ENCODE data around the gene TFEB.

The TFEB gene

GRCh38 chr6:41680182-41680965 is 55.0 kb downstream of the TFEB start:
- no peak overlapping the region for H3K27ac ChIP-seq
- DNase-seq (ENCODE audit: low spot score) = no peak
- no peak for TF ChIP-seq CTCF (IDR thresholded peaks at IDR 0.05)
- H3K4me3 ChIP-seq = no peak overlapping the region

- TF ChIP-seq CTCF (IDR thresholded peaks at IDR 0.05) = no peak
- Histone ChIP-seq H3K4me3 (no peak overlapping the region), H3K27ac (no peak overlapping the region)
- DNase-seq (ENCODE audit: low spot score) = no peak
Observed at GRCh38 chr6:41679696-41680095, 55.7 kb downstream of the TFEB start.

- Histone ChIP-seq H3K4me3 (no peak overlapping the region), H3K27ac (no peak overlapping the region)
- no peak for DNase-seq (ENCODE audit: low spot score)
- no peak for TF ChIP-seq CTCF (IDR thresholded peaks at IDR 0.05)
Observed at GRCh38 chr6:41678511-41679084, 56.8 kb downstream of the TFEB start.

- no peak overlapping the region for H3K27ac ChIP-seq
- no peak overlapping the region for H3K4me3 ChIP-seq
- TF ChIP-seq CTCF (IDR thresholded peaks at IDR 0.05) = no peak
- no peak for DNase-seq (ENCODE audit: low spot score)
Observed at GRCh38 chr6:41677124-41677921, 58.1 kb downstream of the TFEB start.

GRCh38 chr6:41676431-41676830 is 59.0 kb downstream of the TFEB start:
- DNase-seq (ENCODE audit: low spot score) = no peak
- no peak overlapping the region for H3K4me3 ChIP-seq
- no peak for TF ChIP-seq CTCF (IDR thresholded peaks at IDR 0.05)
- no peak overlapping the region for H3K27ac ChIP-seq

GRCh38 chr6:41675992-41676391 is 59.4 kb downstream of the TFEB start:
- DNase-seq (ENCODE audit: low spot score) = no peak
- Histone ChIP-seq H3K27ac (no peak overlapping the region), H3K4me3 (no peak overlapping the region)
- TF ChIP-seq CTCF (IDR thresholded peaks at IDR 0.05) = no peak

Measured in coronary artery (tissue), 2 donors.